HEK293 (cell line): ENCODE data around the gene FRZB.

Experiments
- BCL11B ChIP-seq: fragments of 450-650 bp; formaldehyde crosslinking; IDR thresholded peaks from 2 replicates; pipeline ENCODE4 v1.5.1; 2016; ENCODE audit warnings: low read depth, missing biosample characterization, missing genetic modification characterization
- GLIS2 ChIP-seq: fragments of 450-650 bp; formaldehyde crosslinking; IDR thresholded peaks from 2 replicates; pipeline ENCODE4 v1.5.1; 2016; ENCODE audit warnings: missing biosample characterization, missing genetic modification characterization
- IKZF3 ChIP-seq: fragments of 450-650 bp; IDR thresholded peaks from 2 replicates; pipeline ENCODE4 v1.5.0; 2018; ENCODE audit warnings: missing biosample characterization, mild to moderate bottlenecking, missing genetic modification characterization, moderate library complexity
- KLF16 ChIP-seq: fragments of 450-650 bp; formaldehyde crosslinking; IDR thresholded peaks from 2 replicates; pipeline ENCODE4 v1.5.1; 2017; ENCODE audit warnings: missing biosample characterization, missing genetic modification characterization
- OVOL3 ChIP-seq: fragments of 450-650 bp; formaldehyde crosslinking; IDR thresholded peaks from 2 replicates; pipeline ENCODE4 v1.5.1; 2016; ENCODE audit warnings: missing biosample characterization, missing genetic modification characterization
- REPIN1 ChIP-seq: fragments of 450-650 bp; formaldehyde crosslinking; IDR thresholded peaks from 2 replicates; pipeline ENCODE4 v1.5.1; 2017; ENCODE audit warnings: missing biosample characterization, missing genetic modification characterization, low read depth
- SCRT2 ChIP-seq: fragments of 450-650 bp; formaldehyde crosslinking; IDR thresholded peaks from 2 replicates; pipeline ENCODE4 v1.5.1; 2016; ENCODE audit warnings: missing biosample characterization, missing genetic modification characterization
- ZFP37 ChIP-seq: fragments of 450-650 bp; formaldehyde crosslinking; IDR thresholded peaks from 2 replicates; pipeline ENCODE4 v1.5.1; 2016; ENCODE audit warnings: missing biosample characterization, missing genetic modification characterization
- ZNF112 ChIP-seq: fragments of 450-650 bp; formaldehyde crosslinking; IDR thresholded peaks from 2 replicates; pipeline ENCODE4 v1.5.0; 2017; ENCODE audit warnings: missing biosample characterization, missing genetic modification characterization
- ZNF155 ChIP-seq: fragments of 450-650 bp; formaldehyde crosslinking; IDR thresholded peaks from 2 replicates; pipeline ENCODE4 v1.5.1; 2016; ENCODE audit warnings: missing biosample characterization, missing genetic modification characterization
- ZNF335 ChIP-seq: fragments of 450-650 bp; formaldehyde crosslinking; conservative IDR thresholded peaks from 2 replicates; pipeline ENCODE4 v1.5.1; 2016; ENCODE audit warnings: missing biosample characterization, missing genetic modification characterization
- ZNF37A ChIP-seq: fragments of 450-650 bp; IDR thresholded peaks from 2 replicates; pipeline ENCODE4 v1.5.1; 2018; ENCODE audit warnings: missing biosample characterization, missing genetic modification characterization
- ZNF391 ChIP-seq: fragments of 450-650 bp; formaldehyde crosslinking; IDR thresholded peaks from 2 replicates; pipeline ENCODE4 v1.5.1; 2016; ENCODE audit warnings: low read depth, missing biosample characterization, missing genetic modification characterization, borderline replicate concordance
- ZNF501 ChIP-seq: fragments of 450-650 bp; formaldehyde crosslinking; IDR thresholded peaks from 2 replicates; pipeline ENCODE4 v1.5.1; 2016; ENCODE audit warnings: missing biosample characterization, missing genetic modification characterization
- ZNF529 ChIP-seq: fragments of 450-650 bp; formaldehyde crosslinking; IDR thresholded peaks from 2 replicates; pipeline ENCODE4 v1.5.1; 2017; ENCODE audit warnings: missing genetic modification characterization, missing biosample characterization; ENCODE audit not compliant: insufficient replicate concordance
- ZNF530 ChIP-seq: fragments of 450-650 bp; formaldehyde crosslinking; IDR thresholded peaks from 2 replicates; pipeline ENCODE4 v1.5.1; 2016; ENCODE audit warnings: low read depth, missing biosample characterization, missing genetic modification characterization
- ZNF560 ChIP-seq: fragments of 450-650 bp; formaldehyde crosslinking; IDR thresholded peaks from 2 replicates; pipeline ENCODE4 v1.5.1; 2017; ENCODE audit warnings: missing biosample characterization, missing genetic modification characterization, borderline replicate concordance
- ZNF596 ChIP-seq: fragments of 450-650 bp; IDR thresholded peaks from 2 replicates; pipeline ENCODE4 v1.5.0; 2018; ENCODE audit warnings: missing biosample characterization, mild to moderate bottlenecking, missing genetic modification characterization, moderate library complexity
- ZNF624 ChIP-seq: fragments of 450-650 bp; formaldehyde crosslinking; IDR thresholded peaks from 2 replicates; pipeline ENCODE4 v1.5.1; 2017; ENCODE audit warnings: missing biosample characterization, missing genetic modification characterization
- ZNF670 ChIP-seq: fragments of 450-650 bp; formaldehyde crosslinking; IDR thresholded peaks from 2 replicates; pipeline ENCODE4 v1.5.1; 2016; ENCODE audit warnings: missing biosample characterization, missing genetic modification characterization, low read depth
- ZNF747 ChIP-seq: fragments of 450-650 bp; formaldehyde crosslinking; IDR thresholded peaks from 2 replicates; pipeline ENCODE4 v1.5.1; 2016; ENCODE audit warnings: missing biosample characterization, missing genetic modification characterization
- ZNF777 ChIP-seq: fragments of 450-650 bp; formaldehyde crosslinking; IDR thresholded peaks from 2 replicates; pipeline ENCODE4 v1.5.1; 2017; ENCODE audit warnings: missing biosample characterization, missing genetic modification characterization, borderline replicate concordance
- ZNF791 ChIP-seq: fragments of 450-650 bp; formaldehyde crosslinking; IDR thresholded peaks from 2 replicates; pipeline ENCODE4 v1.5.1; 2016; ENCODE audit warnings: missing biosample characterization, missing genetic modification characterization
- ZSCAN16 ChIP-seq: fragments of 450-650 bp; formaldehyde crosslinking; IDR thresholded peaks from 2 replicates; pipeline ENCODE4 v1.5.1; 2016; ENCODE audit warnings: missing biosample characterization, missing genetic modification characterization
- TF ChIP-seq, protein P1 (sequence below): fragments of 450-650 bp; formaldehyde crosslinking; IDR thresholded peaks from 2 replicates; pipeline ENCODE4 v1.5.1; 2017; ENCODE audit warnings: missing biosample characterization, missing genetic modification characterization
- TF ChIP-seq, protein P2 (sequence below): fragments of 450-650 bp; formaldehyde crosslinking; IDR thresholded peaks from 2 replicates; pipeline ENCODE4 v1.5.1; 2016; ENCODE audit warnings: missing biosample characterization, missing genetic modification characterization
- TF ChIP-seq, protein P3 (sequence below): fragments of 450-650 bp; formaldehyde crosslinking; IDR thresholded peaks from 2 replicates; pipeline ENCODE4 v1.5.1; 2016; ENCODE audit warnings: missing biosample characterization, missing genetic modification characterization, borderline replicate concordance
- TF ChIP-seq, protein P4 (sequence below): fragments of 450-650 bp; formaldehyde crosslinking; IDR thresholded peaks from 2 replicates; pipeline ENCODE4 v1.5.1; 2016; ENCODE audit warnings: missing biosample characterization, missing genetic modification characterization
- TF ChIP-seq, protein P5 (sequence below): fragments of 450-650 bp; formaldehyde crosslinking; IDR thresholded peaks from 2 replicates; pipeline ENCODE4 v1.5.1; 2016; ENCODE audit warnings: missing biosample characterization, missing genetic modification characterization, borderline replicate concordance

Gene FRZB

DNA sequence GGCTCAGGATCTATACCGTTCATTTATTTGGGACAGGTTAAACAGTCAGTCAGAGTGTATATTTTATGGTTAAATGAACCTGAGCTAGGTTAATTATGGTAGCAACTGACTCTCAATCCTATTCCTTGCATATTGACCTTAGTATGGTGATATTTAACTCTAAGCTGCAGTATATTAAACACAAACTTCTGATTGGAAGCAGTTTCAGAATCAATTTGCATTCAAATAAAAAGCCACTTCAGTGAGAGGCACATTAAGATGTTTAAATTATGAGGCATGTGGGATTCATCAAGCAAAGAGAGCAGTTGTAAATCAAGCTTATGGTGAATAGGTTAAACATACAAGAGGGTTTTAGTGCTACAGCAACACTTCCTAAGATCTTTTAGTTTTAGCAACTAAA lies 40.4 kb downstream of the FRZB start (continued):
- TF ChIP-seq, protein P1, sequence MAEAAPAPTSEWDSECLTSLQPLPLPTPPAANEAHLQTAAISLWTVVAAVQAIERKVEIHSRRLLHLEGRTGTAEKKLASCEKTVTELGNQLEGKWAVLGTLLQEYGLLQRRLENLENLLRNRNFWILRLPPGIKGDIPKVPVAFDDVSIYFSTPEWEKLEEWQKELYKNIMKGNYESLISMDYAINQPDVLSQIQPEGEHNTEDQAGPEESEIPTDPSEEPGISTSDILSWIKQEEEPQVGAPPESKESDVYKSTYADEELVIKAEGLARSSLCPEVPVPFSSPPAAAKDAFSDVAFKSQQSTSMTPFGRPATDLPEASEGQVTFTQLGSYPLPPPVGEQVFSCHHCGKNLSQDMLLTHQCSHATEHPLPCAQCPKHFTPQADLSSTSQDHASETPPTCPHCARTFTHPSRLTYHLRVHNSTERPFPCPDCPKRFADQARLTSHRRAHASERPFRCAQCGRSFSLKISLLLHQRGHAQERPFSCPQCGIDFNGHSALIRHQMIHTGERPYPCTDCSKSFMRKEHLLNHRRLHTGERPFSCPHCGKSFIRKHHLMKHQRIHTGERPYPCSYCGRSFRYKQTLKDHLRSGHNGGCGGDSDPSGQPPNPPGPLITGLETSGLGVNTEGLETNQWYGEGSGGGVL (tag by site-specific recombination), result no peak
- no peak for TF ChIP-seq BCL11B
- TF ChIP-seq ZNF530 (tag by site-specific recombination), result no peak
- TF ChIP-seq ZNF624 (tag by site-specific recombination), result no peak
- TF ChIP-seq, protein P2, sequence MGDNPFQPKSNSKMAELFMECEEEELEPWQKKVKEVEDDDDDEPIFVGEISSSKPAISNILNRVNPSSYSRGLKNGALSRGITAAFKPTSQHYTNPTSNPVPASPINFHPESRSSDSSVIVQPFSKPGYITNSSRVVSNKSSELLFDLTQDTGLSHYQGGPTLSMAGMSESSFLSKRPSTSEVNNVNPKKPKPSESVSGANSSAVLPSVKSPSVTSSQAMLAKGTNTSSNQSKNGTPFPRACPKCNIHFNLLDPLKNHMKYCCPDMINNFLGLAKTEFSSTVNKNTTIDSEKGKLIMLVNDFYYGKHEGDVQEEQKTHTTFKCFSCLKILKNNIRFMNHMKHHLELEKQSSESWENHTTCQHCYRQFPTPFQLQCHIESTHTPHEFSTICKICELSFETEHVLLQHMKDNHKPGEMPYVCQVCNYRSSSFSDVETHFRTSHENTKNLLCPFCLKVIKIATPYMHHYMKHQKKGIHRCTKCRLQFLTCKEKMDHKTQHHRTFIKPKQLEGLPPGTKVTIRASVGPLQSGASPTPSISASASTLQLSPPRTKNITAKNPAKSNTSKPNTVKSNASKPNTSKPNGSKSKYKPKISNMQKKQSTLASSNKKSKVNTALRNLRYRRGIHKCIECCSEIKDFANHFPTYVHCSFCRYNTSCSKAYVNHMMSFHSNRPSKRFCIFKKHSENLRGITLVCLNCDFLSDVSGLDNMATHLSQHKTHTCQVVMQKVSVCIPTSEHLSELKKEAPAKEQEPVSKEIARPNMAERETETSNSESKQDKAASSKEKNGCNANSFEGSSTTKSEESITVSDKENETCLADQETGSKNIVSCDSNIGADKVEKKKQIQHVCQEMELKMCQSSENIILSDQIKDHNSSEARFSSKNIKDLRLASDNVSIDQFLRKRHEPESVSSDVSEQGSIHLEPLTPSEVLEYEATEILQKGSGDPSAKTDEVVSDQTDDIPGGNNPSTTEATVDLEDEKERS (tag by site-specific recombination), result no peak
- TF ChIP-seq ZNF747 (tag by site-specific recombination), result no peak
- no peak for TF ChIP-seq ZFP37 (tag by site-specific recombination)
- TF ChIP-seq OVOL3, result peak; percentile 65
- TF ChIP-seq ZNF560 (tag by site-specific recombination), result no peak
- no peak for TF ChIP-seq IKZF3 (tag by site-specific recombination)
- TF ChIP-seq GLIS2, result no peak
- TF ChIP-seq, protein P3, sequence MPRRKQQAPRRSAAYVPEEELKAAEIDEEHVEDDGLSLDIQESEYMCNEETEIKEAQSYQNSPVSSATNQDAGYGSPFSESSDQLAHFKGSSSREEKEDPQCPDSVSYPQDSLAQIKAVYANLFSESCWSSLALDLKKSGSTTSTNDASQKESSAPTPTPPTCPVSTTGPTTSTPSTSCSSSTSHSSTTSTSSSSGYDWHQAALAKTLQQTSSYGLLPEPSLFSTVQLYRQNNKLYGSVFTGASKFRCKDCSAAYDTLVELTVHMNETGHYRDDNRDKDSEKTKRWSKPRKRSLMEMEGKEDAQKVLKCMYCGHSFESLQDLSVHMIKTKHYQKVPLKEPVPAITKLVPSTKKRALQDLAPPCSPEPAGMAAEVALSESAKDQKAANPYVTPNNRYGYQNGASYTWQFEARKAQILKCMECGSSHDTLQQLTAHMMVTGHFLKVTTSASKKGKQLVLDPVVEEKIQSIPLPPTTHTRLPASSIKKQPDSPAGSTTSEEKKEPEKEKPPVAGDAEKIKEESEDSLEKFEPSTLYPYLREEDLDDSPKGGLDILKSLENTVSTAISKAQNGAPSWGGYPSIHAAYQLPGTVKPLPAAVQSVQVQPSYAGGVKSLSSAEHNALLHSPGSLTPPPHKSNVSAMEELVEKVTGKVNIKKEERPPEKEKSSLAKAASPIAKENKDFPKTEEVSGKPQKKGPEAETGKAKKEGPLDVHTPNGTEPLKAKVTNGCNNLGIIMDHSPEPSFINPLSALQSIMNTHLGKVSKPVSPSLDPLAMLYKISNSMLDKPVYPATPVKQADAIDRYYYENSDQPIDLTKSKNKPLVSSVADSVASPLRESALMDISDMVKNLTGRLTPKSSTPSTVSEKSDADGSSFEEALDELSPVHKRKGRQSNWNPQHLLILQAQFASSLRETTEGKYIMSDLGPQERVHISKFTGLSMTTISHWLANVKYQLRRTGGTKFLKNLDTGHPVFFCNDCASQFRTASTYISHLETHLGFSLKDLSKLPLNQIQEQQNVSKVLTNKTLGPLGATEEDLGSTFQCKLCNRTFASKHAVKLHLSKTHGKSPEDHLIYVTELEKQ, result peak; percentile 20; the same call in 1 of the 2 replicates
- TF ChIP-seq, protein P4, sequence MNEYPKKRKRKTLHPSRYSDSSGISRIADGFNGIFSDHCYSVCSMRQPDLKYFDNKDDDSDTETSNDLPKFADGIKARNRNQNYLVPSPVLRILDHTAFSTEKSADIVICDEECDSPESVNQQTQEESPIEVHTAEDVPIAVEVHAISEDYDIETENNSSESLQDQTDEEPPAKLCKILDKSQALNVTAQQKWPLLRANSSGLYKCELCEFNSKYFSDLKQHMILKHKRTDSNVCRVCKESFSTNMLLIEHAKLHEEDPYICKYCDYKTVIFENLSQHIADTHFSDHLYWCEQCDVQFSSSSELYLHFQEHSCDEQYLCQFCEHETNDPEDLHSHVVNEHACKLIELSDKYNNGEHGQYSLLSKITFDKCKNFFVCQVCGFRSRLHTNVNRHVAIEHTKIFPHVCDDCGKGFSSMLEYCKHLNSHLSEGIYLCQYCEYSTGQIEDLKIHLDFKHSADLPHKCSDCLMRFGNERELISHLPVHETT, result no peak
- no peak for TF ChIP-seq ZNF596 (tag by site-specific recombination)
- no peak for TF ChIP-seq SCRT2
- no peak for TF ChIP-seq ZNF391 (tag by site-specific recombination)
- no peak for TF ChIP-seq ZNF791 (tag by site-specific recombination)
- TF ChIP-seq, protein P5, sequence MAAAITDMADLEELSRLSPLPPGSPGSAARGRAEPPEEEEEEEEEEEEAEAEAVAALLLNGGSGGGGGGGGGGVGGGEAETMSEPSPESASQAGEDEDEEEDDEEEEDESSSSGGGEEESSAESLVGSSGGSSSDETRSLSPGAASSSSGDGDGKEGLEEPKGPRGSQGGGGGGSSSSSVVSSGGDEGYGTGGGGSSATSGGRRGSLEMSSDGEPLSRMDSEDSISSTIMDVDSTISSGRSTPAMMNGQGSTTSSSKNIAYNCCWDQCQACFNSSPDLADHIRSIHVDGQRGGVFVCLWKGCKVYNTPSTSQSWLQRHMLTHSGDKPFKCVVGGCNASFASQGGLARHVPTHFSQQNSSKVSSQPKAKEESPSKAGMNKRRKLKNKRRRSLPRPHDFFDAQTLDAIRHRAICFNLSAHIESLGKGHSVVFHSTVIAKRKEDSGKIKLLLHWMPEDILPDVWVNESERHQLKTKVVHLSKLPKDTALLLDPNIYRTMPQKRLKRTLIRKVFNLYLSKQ (tag by site-specific recombination), result no peak
- no peak for TF ChIP-seq ZNF529 (tag by site-specific recombination)
- no peak for TF ChIP-seq ZNF501 (tag by site-specific recombination)
- no peak for TF ChIP-seq ZNF112
- no peak for TF ChIP-seq ZNF155 (tag by site-specific recombination)
- no peak for TF ChIP-seq ZNF335 (tag by site-specific recombination)
- TF ChIP-seq KLF16 (tag by site-specific recombination), result no peak
- TF ChIP-seq ZNF670 (tag by site-specific recombination), result no peak
- no peak for TF ChIP-seq REPIN1 (tag by site-specific recombination)
- TF ChIP-seq ZNF777 (tag by site-specific recombination), result no peak
- no peak for TF ChIP-seq ZNF37A (tag by site-specific recombination)
- TF ChIP-seq ZSCAN16, result no peak
